K562 (cell line): ENCODE results near the gene TBC1D7. TPM values are rescaled to one million over a fixed set of nuclear protein-coding genes. Genes with fewer than 3 reads are reported as not detected.
A peak's percentile ranks its signal among the peaks of the same experiment; 100 is the strongest.

ENCODE experiments used
- CBX3 ChIP-seq, 2 experiments: IDR thresholded peaks; 1 replicate in 1 of 2; 2 replicates in 1 of 2; pipeline ENCODE4 v1.6.1; 2012; ENCODE audit warnings: inconsistent platforms in 2 of 2, low read length in 2 of 2, borderline replicate concordance in 1 of 2, control low read depth in 1 of 2
- CCAR2 ChIP-seq: fragments of 200-400 bp; formaldehyde crosslinking; IDR thresholded peaks from 2 replicates; pipeline ENCODE4 v1.6.1; 2017; ENCODE audit warnings: mild to moderate bottlenecking, low read depth, low read length
- EHMT2 ChIP-seq: fragments of 450-650 bp; IDR thresholded peaks from 2 replicates; pipeline ENCODE4 v1.6.1; 2018; ENCODE audit warnings: antibody characterized with exemption
- EWSR1 ChIP-seq: fragments of 450-650 bp; IDR thresholded peaks from 2 replicates; pipeline ENCODE4 v1.6.1; 2018; ENCODE audit warnings: borderline replicate concordance, mild to moderate bottlenecking, low read depth, moderate library complexity; ENCODE audit not compliant: partially characterized antibody
- HDAC1 ChIP-seq, 2 experiments: fragments of 450-650 bp; IDR thresholded peaks; 2 replicates each; pipeline ENCODE4 v1.6.1; 2016 to 2017; ENCODE audit warnings: inconsistent platforms in 1 of 2, mild to moderate bottlenecking in 1 of 2, moderate library complexity in 1 of 2
- ILK ChIP-seq: fragments of 450-650 bp; IDR thresholded peaks from 2 replicates; pipeline ENCODE4 v1.6.1; 2016; ENCODE audit warnings: missing genetic modification characterization, low read depth, mild to moderate bottlenecking, missing compliant biosample characterization, moderate library complexity, borderline replicate concordance
- KLF6 ChIP-seq: fragments of 250-450 bp; sonication (Bioruptor Pico); IDR thresholded peaks from 2 replicates; pipeline ENCODE4 v1.4.0; 2020; ENCODE audit warnings: mild to moderate bottlenecking, moderate library complexity, borderline replicate concordance
- LEF1 ChIP-seq: fragments of 450-650 bp; IDR thresholded peaks from 2 replicates; pipeline ENCODE4 v1.6.1; 2016; ENCODE audit warnings: mild to moderate bottlenecking
- MCM3 ChIP-seq: fragments of 450-650 bp; IDR thresholded peaks from 2 replicates; pipeline ENCODE4 v1.6.1; 2016
- PHTF2 ChIP-seq: fragments of 250-450 bp; sonication (Bioruptor Pico); IDR thresholded peaks from 2 replicates; pipeline ENCODE4 v1.5.0; 2021; ENCODE audit warnings: mild to moderate bottlenecking
- PTBP1 ChIP-seq: fragments of 200-400 bp; formaldehyde crosslinking; IDR thresholded peaks from 2 replicates; pipeline ENCODE4 v1.6.1; 2017; ENCODE audit warnings: low read depth, low read length
- RBFOX2 ChIP-seq: fragments of 200-400 bp; formaldehyde crosslinking; IDR thresholded peaks from 2 replicates; pipeline ENCODE4 v1.6.1; 2017; ENCODE audit warnings: low read depth, mild to moderate bottlenecking, low read length, moderate library complexity
- SIN3B ChIP-seq: fragments of 450-650 bp; IDR thresholded peaks from 2 replicates; pipeline ENCODE4 v1.6.1; 2017; ENCODE audit warnings: low read depth, mild to moderate bottlenecking, moderate library complexity
- SRSF3 ChIP-seq: fragments of 200-400 bp; formaldehyde crosslinking; IDR thresholded peaks from 2 replicates; pipeline ENCODE4 v1.6.1; 2016; ENCODE audit warnings: mild to moderate bottlenecking, low read length, moderate library complexity; ENCODE audit not compliant: insufficient read depth
- TAF7 ChIP-seq: fragments of 450-650 bp; IDR thresholded peaks from 2 replicates; pipeline ENCODE4 v1.6.1; 2016; ENCODE audit warnings: missing genetic modification characterization, missing compliant biosample characterization
- YY1 ChIP-seq, 3 experiments: IDR thresholded peaks; 2 replicates each; pipeline ENCODE4 v1.6.1; 2011; ENCODE audit warnings: low read length in 2 of 3, mild to moderate bottlenecking in 2 of 3, moderate library complexity in 2 of 3, borderline replicate concordance in 1 of 3, control low read depth in 1 of 3, low read depth in 1 of 3; ENCODE audit not compliant: insufficient read depth in 3 of 3, insufficient replicate concordance in 2 of 3, control insufficient read depth in 1 of 3, insufficient read length in 1 of 3; ENCODE audit errors: extremely low read depth in 1 of 3
- ZNF282 ChIP-seq: sonication (generic); formaldehyde crosslinking; IDR thresholded peaks from 2 replicates; pipeline ENCODE4 v1.8.1; 2023; ENCODE audit warnings: missing genetic modification reagents
- ZNF764 ChIP-seq: fragments of 250-450 bp; sonication (Bioruptor Pico); IDR thresholded peaks from 2 replicates; pipeline ENCODE4 v1.4.0; 2020; ENCODE audit warnings: low read depth, mild to moderate bottlenecking, moderate library complexity
- ZZZ3 ChIP-seq: fragments of 450-650 bp; IDR thresholded peaks from 2 replicates; pipeline ENCODE4 v1.6.1; 2016; ENCODE audit warnings: antibody characterized with exemption, mild to moderate bottlenecking, moderate library complexity
- polyA plus RNA-seq, 8 experiments: library from polyadenylated mRNA; depleted of rRNA in 4 of 8; stranded (reverse) in 5 of 8; unstranded in 3 of 8; fragments of >200 nt; fragmentation: Nextera tagmentation in 2 of 8; fragmentation: Illumina TruSeq in 1 of 8; extraction: Ambion mirVana in 2 of 8; extraction: Trizol in 1 of 8; gene quantifications; 2 replicates each; pipeline versions ENCODE4 v1.2.1 to v1.2.3, GENCODE V29; 2011 to 2014; ENCODE audit warnings: inconsistent platforms in 1 of 8, missing spikeins in 1 of 8
- total RNA-seq, 7 experiments: library from RNA; depleted of rRNA in 6 of 7; stranded (reverse); fragments of >200 nt in 6 of 7; fragmentation: Illumina TruSeq in 2 of 7; extraction: Trizol in 2 of 7; gene quantifications; 2 replicates each; pipeline versions ENCODE4 v1.2.1 to v1.2.3, GENCODE V29; 2011 to 2021; ENCODE audit warnings: low replicate concordance in 1 of 7
- TF ChIP-seq, protein P1 (sequence below): fragments of 250-450 bp; sonication (Bioruptor Pico); IDR thresholded peaks from 2 replicates; pipeline ENCODE4 v1.5.0; 2021; ENCODE audit warnings: mild to moderate bottlenecking, borderline replicate concordance
- TF ChIP-seq, protein P2 (sequence below): fragments of 250-450 bp; sonication (Bioruptor Pico); IDR thresholded peaks from 2 replicates; pipeline ENCODE4 v1.8.0; 2022; ENCODE audit warnings: inconsistent platforms
- TF ChIP-seq, protein P3 (sequence below): fragments of 450-650 bp; formaldehyde crosslinking; IDR thresholded peaks from 2 replicates; pipeline ENCODE4 v1.4.0; 2022; ENCODE audit warnings: missing genetic modification characterization

TBC1D7 gene
- total and polyA plus RNA-seq, 9 of the 15 experiments (the other 6 are each of a cell fraction or from before 2014, with no cell fraction given), result 49.4 to 107 (median 61.1) TPM

DNA sequence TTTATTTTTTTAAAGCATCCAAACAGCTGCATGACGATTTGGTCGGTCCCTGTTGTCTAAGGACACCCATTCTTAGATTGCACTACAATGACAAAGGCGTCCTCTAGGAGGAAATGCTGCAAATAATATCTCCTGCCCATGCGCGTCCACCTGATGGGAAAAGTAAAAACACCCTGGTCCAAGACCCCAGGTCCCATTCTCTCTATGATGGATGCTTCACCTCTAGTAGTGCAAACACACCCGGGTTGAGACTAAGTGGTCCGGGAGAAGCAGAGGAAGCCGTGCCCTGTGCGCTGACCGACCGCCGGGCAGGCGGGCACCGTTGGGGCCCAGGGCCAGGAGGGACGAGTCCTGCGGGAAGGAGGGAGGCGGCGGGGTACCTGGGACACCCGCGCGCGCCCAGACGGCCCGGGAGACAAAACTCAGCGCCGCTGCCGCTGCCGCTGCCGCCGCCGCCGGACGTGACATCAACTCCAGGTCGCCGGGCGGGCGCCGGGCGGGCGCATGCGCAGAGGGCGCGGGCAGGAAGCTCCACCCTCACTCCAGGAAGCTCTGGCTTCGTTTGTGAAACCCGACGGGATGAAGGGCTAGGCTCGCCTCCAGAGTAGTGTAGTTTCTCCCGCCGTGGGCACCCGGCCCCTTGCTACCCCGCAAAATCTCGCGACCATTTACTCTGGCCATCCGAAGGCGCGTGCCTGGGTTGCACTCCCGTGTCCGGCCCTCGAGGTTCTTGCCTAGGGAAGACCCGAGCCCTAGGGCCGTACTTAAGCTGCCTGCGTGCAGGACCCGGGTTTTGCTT, at the start of gene TBC1D7 (continued):
- TF ChIP-seq, protein P1, sequence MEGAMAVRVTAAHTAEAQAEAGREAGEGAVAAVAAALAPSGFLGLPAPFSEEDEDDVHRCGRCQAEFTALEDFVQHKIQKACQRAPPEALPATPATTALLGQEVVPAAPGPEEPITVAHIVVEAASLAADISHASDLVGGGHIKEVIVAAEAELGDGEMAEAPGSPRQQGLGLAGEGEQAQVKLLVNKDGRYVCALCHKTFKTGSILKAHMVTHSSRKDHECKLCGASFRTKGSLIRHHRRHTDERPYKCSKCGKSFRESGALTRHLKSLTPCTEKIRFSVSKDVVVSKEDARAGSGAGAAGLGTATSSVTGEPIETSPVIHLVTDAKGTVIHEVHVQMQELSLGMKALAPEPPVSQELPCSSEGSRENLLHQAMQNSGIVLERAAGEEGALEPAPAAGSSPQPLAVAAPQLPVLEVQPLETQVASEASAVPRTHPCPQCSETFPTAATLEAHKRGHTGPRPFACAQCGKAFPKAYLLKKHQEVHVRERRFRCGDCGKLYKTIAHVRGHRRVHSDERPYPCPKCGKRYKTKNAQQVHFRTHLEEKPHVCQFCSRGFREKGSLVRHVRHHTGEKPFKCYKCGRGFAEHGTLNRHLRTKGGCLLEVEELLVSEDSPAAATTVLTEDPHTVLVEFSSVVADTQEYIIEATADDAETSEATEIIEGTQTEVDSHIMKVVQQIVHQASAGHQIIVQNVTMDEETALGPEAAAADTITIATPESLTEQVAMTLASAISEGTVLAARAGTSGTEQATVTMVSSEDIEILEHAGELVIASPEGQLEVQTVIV (CRISPR knock-in tag), result no peak
- TF ChIP-seq ILK (tag) (no peak), MCM3 (no peak), LEF1 (no peak), SRSF3 (no peak), PTBP1 (no peak), CBX3 (IDR thresholded peaks at IDR 0.05; ENCODE audit: borderline replicate concordance in 1 of 2, low read length in 2 of 2) (peak in 1 of 2 experiments; percentile 78; a peak in 2 of 3 replicates), KLF6 (no peak), ZZZ3 (no peak), YY1 (IDR thresholded peaks at IDR 0.05; ENCODE audit: borderline replicate concordance in 1 of 3, control insufficient read depth in 1 of 3, extremely low read depth in 1 of 3, insufficient read depth in 3 of 3, insufficient read length in 1 of 3, insufficient replicate concordance in 2 of 3, low read depth in 1 of 3, low read length in 2 of 3) (peak in 2 of 3 experiments; percentile 17 to 56), RBFOX2 (peak; percentile 96), PHTF2 (CRISPR knock-in tag) (no peak), CCAR2 (no peak), EWSR1 (no peak), HDAC1 (IDR thresholded peaks at IDR 0.05) (peak in 1 of 2 experiments; percentile 27; a peak in 2 of 4 replicates), ZNF282 (CRISPR knock-in tag) (no peak), TAF7 (tag) (no peak; the same call in 1 of the 2 replicates), ZNF764 (CRISPR knock-in tag) (no peak), SIN3B (peak; percentile 79), EHMT2 (no peak)
- TF ChIP-seq, protein P2, sequence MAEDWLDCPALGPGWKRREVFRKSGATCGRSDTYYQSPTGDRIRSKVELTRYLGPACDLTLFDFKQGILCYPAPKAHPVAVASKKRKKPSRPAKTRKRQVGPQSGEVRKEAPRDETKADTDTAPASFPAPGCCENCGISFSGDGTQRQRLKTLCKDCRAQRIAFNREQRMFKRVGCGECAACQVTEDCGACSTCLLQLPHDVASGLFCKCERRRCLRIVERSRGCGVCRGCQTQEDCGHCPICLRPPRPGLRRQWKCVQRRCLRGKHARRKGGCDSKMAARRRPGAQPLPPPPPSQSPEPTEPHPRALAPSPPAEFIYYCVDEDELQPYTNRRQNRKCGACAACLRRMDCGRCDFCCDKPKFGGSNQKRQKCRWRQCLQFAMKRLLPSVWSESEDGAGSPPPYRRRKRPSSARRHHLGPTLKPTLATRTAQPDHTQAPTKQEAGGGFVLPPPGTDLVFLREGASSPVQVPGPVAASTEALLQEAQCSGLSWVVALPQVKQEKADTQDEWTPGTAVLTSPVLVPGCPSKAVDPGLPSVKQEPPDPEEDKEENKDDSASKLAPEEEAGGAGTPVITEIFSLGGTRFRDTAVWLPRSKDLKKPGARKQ (CRISPR knock-in tag), result no peak
- TF ChIP-seq, protein P3, sequence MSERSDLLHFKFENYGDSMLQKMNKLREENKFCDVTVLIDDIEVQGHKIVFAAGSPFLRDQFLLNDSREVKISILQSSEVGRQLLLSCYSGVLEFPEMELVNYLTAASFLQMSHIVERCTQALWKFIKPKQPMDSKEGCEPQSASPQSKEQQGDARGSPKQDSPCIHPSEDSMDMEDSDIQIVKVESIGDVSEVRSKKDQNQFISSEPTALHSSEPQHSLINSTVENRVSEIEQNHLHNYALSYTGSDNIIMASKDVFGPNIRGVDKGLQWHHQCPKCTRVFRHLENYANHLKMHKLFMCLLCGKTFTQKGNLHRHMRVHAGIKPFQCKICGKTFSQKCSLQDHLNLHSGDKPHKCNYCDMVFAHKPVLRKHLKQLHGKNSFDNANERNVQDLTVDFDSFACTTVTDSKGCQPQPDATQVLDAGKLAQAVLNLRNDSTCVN (CRISPR knock-in tag), result no peak
